Spleen (tissue), 11 donors: ENCODE measurements around the gene ACTMAP. TPM values are rescaled to one million over a fixed set of nuclear protein-coding genes. Genes with fewer than 3 reads are reported as not detected.

ENCODE experiments used
- DNase-seq: peaks from one replicate; pipeline ENCODE4 v3.0.0-alpha.2; 2020
- H3K27ac ChIP-seq, 8 donors: fragments of 200-600 bp; sonication (generic) in 7 of 8; 1 replicate in 4 of 8; 2 replicates in 4 of 8; pipeline versions ENCODE4 v1.5.0 to v1.8.0; 2016 to 2021; ENCODE audit warnings: inconsistent platforms in 4 of 8, mild to moderate bottlenecking in 4 of 8, moderate library complexity in 1 of 8
- H3K27me3 ChIP-seq, 7 donors: fragments of 200-600 bp; sonication (generic) in 6 of 7; replicated peaks in 1 of 7; 1 replicate in 4 of 7; 2 replicates in 3 of 7; pipeline versions ENCODE4 v1.5.0 to v1.8.0; 2016 to 2021; ENCODE audit warnings: inconsistent platforms in 3 of 7, mild to moderate bottlenecking in 1 of 7
- H3K36me3 ChIP-seq, 6 donors: fragments of 200-600 bp; sonication (generic) in 5 of 6; 1 replicate in 4 of 6; 2 replicates in 2 of 6; pipeline versions ENCODE4 v1.5.0 to v1.8.0; 2016 to 2021; ENCODE audit warnings: inconsistent platforms in 2 of 6
- H3K4me1 ChIP-seq, 6 donors: fragments of 200-600 bp; sonication (generic) in 5 of 6; 1 replicate in 3 of 6; 2 replicates in 3 of 6; pipeline versions ENCODE4 v1.5.0 to v1.8.0; 2016 to 2021; ENCODE audit warnings: inconsistent platforms in 3 of 6
- H3K4me3 ChIP-seq, 8 donors: fragments of 200-600 bp; sonication (generic) in 7 of 8; 1 replicate in 4 of 8; 2 replicates in 4 of 8; pipeline versions ENCODE4 v1.5.0 to v1.8.0; 2016 to 2021; ENCODE audit warnings: inconsistent platforms in 4 of 8, mild to moderate bottlenecking in 4 of 8, moderate library complexity in 2 of 8
- H3K9me3 ChIP-seq, 8 donors: fragments of 200-600 bp; sonication (generic) in 7 of 8; 1 replicate in 4 of 8; 2 replicates in 4 of 8; pipeline versions ENCODE4 v1.5.0 to v1.8.0; 2016 to 2021; ENCODE audit warnings: inconsistent platforms in 4 of 8
- CTCF ChIP-seq, 11 experiments: fragments of 200-600 bp in 7 of 11; fragments of 450-650 bp in 4 of 11; sonication (generic) in 4 of 11; IDR thresholded peaks in 8 of 11; conservative IDR thresholded peaks in 3 of 11; 1 replicate in 7 of 11; 2 replicates in 4 of 11; pipeline versions ENCODE4 v1.4.0 to v1.8.0; 2016 to 2021; ENCODE audit warnings: antibody characterized with exemption in 11 of 11, inconsistent platforms in 4 of 11, mild to moderate bottlenecking in 1 of 11
- POLR2A ChIP-seq, 3 donors: fragments of 450-650 bp; IDR thresholded peaks; one replicate each; pipeline ENCODE4 v1.5.1; 2017; ENCODE audit warnings: antibody characterized with exemption in 3 of 3, mild to moderate bottlenecking in 1 of 3
- POLR2AphosphoS5 ChIP-seq, 3 donors: sonication (generic); formaldehyde crosslinking; IDR thresholded peaks; one replicate each; pipeline ENCODE4 v1.5.1; 2017; ENCODE audit warnings: antibody characterized with exemption in 3 of 3
- WGBS, 5 donors: extraction: QIAGEN DNeasy Blood & Tissue Kit in 3 of 5; methylation state at CpG; one replicate each; pipeline versions ENCODE4 v1.1.5 to v1.1.7; 2013 to 2018; 5-methylcytosine and 5-hydroxymethylcytosine counted together
- intact Hi-C: fragments of 100-400 bp; cut with DNase I; formaldehyde crosslinking; loops from one replicate; pipeline ENCODE4 v1.15.0; 2023; ENCODE audit warnings: low total_unique reads
- polyA plus RNA-seq, 3 donors: library from polyadenylated mRNA; stranded (reverse); fragments of 200-250 nt; gene quantifications; one replicate each; pipeline ENCODE4 v1.2.1, GENCODE V29; 2013
- total RNA-seq, 7 donors: library from RNA; depleted of rRNA in 3 of 7; stranded (reverse); fragments of >200 nt in 3 of 7; fragmentation: NEBNext Ultra II Directional in 4 of 7; extraction: Animal tissue kit (Norgen Biotek cat#: 25700) in 4 of 7; gene quantifications; one replicate each; pipeline versions ENCODE4 v1.1.0 to v1.2.1, GENCODE V29; 2016 to 2021
- donor health status: healthy with polysubstance abuse.
- donor health status: DM: no; HTN: no; CAD: no; lungs with moderate emphysema.
- donor health status: DM: no; HTN: no; CAD: no.
- donor health status: Bipolar disorder and iron deficiency.
- donor health status: healthy.
- donor health status: DM: no; HTN: no; CAD: no.
- donor health status: DM: yes; HTN: yes; CAD: no.

ACTMAP gene
- total and polyA plus RNA-seq, 10 donors: 5.2 to 16.2 (median 8.3) TPM

GRCh38 chr19:40744554-40745401, 5.5 kb downstream of the ACTMAP start:
- no peaks in the 10 kb centered on the region for H3K27me3 ChIP-seq
- WGBS, 5 donors: 70 to 80% (median 76%) methylated on average over 11 to 17 of the region's 17 CpGs
- H3K4me1 ChIP-seq: peaks cover 4 to 47% (median 27%) of the 10 kb centered on the region in 6 donors
- no peak overlapping the region for H3K4me3 ChIP-seq
- H3K27ac ChIP-seq: peak overlapping the region in 7 of 8 donors; percentile 23 to 75 (median 67)
- intact Hi-C loops: no loop called here
- no peak for DNase-seq
- no peaks in the 10 kb centered on the region for H3K9me3 ChIP-seq
- TF ChIP-seq POLR2AphosphoS5 (IDR thresholded peaks at IDR 0.05) (peak in 1 of 3 donors; percentile 22), CTCF (IDR thresholded peaks at IDR 0.05 in 8 of 11, conservative IDR thresholded peaks at IDR 0.05 in 3 of 11) (peak in 6 of 11 experiments; percentile 17 to 35 (median 27)), POLR2A (IDR thresholded peaks at IDR 0.05) (no peak)
- peaks cover 0 to 39% (median 13%) of the 10 kb centered on the region in 6 donors for H3K36me3 ChIP-seq

GRCh38 chr19:40743926-40744325, 6.4 kb downstream of the ACTMAP start:
- Histone ChIP-seq H3K27ac (peak overlapping the region in 2 of 8 donors; percentile 72 to 75), H3K9me3 (no peaks in the 10 kb centered on the region), H3K27me3 (no peaks in the 10 kb centered on the region), H3K4me3 (no peak overlapping the region), H3K4me1 (peaks cover 0 to 38% (median 19%) of the 10 kb centered on the region in 6 donors), H3K36me3 (peaks cover 0 to 47% (median 21%) of the 10 kb centered on the region in 6 donors)
- TF ChIP-seq CTCF (IDR thresholded peaks at IDR 0.05 in 8 of 11, conservative IDR thresholded peaks at IDR 0.05 in 3 of 11) (no peak), POLR2A (IDR thresholded peaks at IDR 0.05) (no peak), POLR2AphosphoS5 (IDR thresholded peaks at IDR 0.05) (peak in 1 of 3 donors; percentile 60)
- WGBS, 5 donors: 81 to 95% (median 93%) methylated on average over 7 to 10 of the region's 10 CpGs
- no peak for DNase-seq
- intact Hi-C loops: no loop called here

- peaks cover 0 to 28% (median 14%) of the 10 kb centered on the region in 6 donors for H3K4me1 ChIP-seq
- intact Hi-C loops: no loop called here
- TF ChIP-seq POLR2AphosphoS5 (IDR thresholded peaks at IDR 0.05) (no peak), CTCF (IDR thresholded peaks at IDR 0.05 in 8 of 11, conservative IDR thresholded peaks at IDR 0.05 in 3 of 11) (no peak), POLR2A (IDR thresholded peaks at IDR 0.05) (no peak)
- 89 to 95% (median 93%) methylated on average over 10 to 12 of the region's 12 CpGs for WGBS, 5 donors
- no peaks in the 10 kb centered on the region for H3K9me3 ChIP-seq
- peaks cover 0 to 58% (median 28%) of the 10 kb centered on the region in 6 donors for H3K36me3 ChIP-seq
- no peaks in the 10 kb centered on the region for H3K27me3 ChIP-seq
- H3K4me3 ChIP-seq: no peak overlapping the region
- DNase-seq: no peak
- no peak overlapping the region for H3K27ac ChIP-seq
These were observed 7.4 kb downstream of the ACTMAP start for GRCh38 chr19:40742886-40743285.

- intact Hi-C loops: no loop called here
- H3K27me3 ChIP-seq: no peaks in the 10 kb centered on the region
- peaks cover 0 to 62% (median 31%) of the 10 kb centered on the region in 6 donors for H3K36me3 ChIP-seq
- 85 to 94% (median 93%) methylated on average over 7 to 17 of the region's 17 CpGs for WGBS, 5 donors
- H3K4me3 ChIP-seq: no peak overlapping the region
- peak overlapping the region in 1 of 8 donors; percentile 0 for H3K27ac ChIP-seq
- H3K4me1 ChIP-seq: peaks cover 0 to 24% (median 13%) of the 10 kb centered on the region in 6 donors
- peak in 1 of 3 donors; percentile 73 for TF ChIP-seq POLR2AphosphoS5 (IDR thresholded peaks at IDR 0.05)
- TF ChIP-seq POLR2A (IDR thresholded peaks at IDR 0.05): no peak
- H3K9me3 ChIP-seq: no peaks in the 10 kb centered on the region
- DNase-seq: no peak
These were observed 7.8 kb downstream of the ACTMAP start for GRCh38 chr19:40742477-40742876.
